ENCODE measurements around the gene UCN3. TPM values are rescaled to one million over a fixed set of nuclear protein-coding genes. Genes with fewer than 3 reads are reported as not detected.
"Not testable (repeated sequence)": the region's sequence is repeated elsewhere in the genome, so short reads cannot be mapped to it uniquely, and the experiment has no call there.

UCN3 gene
- polyA plus RNA-seq, 4 donors: 1.1 to 3.3 (median 2.2) TPM

DNA sequence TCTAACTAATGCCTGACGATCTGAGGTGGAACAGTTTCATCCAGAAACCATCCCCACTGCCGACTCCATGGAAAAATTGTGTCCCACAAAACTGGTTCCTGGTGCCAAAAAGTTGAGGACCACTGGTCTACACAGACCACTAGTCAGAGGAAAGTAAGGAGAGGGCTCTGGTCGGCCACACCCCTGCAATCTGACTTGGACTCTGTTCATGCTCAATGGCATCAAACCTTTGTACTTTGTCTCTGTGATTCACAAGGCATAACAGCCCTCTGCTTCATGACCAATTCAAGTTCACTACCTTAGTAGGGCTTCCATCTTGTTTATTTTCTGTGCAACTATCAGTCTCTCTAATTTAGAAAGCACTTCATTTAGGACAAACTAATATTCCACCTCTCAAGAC, 38.0 kb downstream of the UCN3 start:
- no peak for DNase-seq (ENCODE audit: low read depth in 4 of 4, low spot score in 2 of 4)

- no peak for DNase-seq (ENCODE audit: low read depth in 4 of 4, low spot score in 2 of 4)
Measured at GRCh38 chr10:5404208-5405041, 39.7 kb downstream of the UCN3 start, which contains the start of gene TUBAL3. TUBAL3 (minus strand) TSS chr10:5404828; CDS start chr10:5404792, 36 bp downstream.

- DNase-seq (ENCODE audit: low read depth in 4 of 4, low spot score in 2 of 4): no peak
Measured at GRCh38 chr10:5406918-5407317, 42.2 kb downstream of the UCN3 start.

GRCh38 chr10:5410787-5411186, 46.0 kb downstream of the UCN3 start:
- DNase-seq (ENCODE audit: low read depth in 4 of 4, low spot score in 2 of 4): not testable (repeated sequence)

DNA sequence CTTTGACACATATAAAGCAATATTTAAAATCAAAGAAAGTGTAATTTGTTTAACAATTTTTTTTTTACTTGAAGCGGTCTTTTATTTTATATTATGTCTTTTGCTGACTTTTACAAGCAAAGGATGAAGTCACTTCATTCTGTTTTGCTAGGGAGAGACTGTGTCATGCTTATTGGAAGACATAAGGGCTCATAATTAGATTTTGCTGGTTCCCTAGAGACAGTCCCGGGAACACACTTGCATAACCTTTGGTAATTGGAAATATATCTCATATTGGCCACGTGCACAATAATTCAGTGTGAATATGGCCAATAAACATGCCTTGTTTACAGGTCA, 47.1 kb downstream of the UCN3 start:
- DNase-seq (ENCODE audit: low read depth in 4 of 4, low spot score in 2 of 4): no peak

- peak; percentile 70 to 82 (median 78) for DNase-seq (ENCODE audit: low read depth in 4 of 4, low spot score in 2 of 4)
Measured at GRCh38 chr10:5412277-5412941, 47.6 kb downstream of the UCN3 start, which contains the start of gene NET1. NET1 (plus strand) TSS chr10:5412557; CDS start chr10:5412693, 136 bp downstream.

- no peak for DNase-seq (ENCODE audit: low read depth in 4 of 4, low spot score in 2 of 4)
Measured at GRCh38 chr10:5413012-5413938, 48.5 kb downstream of the UCN3 start.

- no peak for DNase-seq (ENCODE audit: low read depth in 4 of 4, low spot score in 2 of 4)
Measured at GRCh38 chr10:5416981-5417380, 52.2 kb downstream of the UCN3 start.

DNA sequence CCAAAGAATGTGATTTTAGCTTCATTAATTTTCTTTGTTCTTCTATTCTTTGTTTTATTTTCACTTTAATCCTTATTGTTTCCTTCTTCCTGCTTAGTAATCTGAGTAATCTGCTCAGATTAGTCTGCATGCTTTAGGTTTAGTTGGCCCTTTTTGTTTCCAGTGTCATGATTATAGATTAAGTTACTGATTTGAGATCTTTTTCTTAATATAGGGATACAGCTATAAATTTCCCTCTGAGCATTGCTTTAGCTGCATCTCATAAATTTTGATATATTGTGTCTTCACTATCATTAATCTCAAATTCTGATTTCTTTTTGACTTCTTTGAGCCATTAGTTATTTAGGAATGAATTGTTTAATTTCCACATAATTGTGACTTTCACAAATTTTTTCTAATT, 53.8 kb downstream of the UCN3 start:
- DNase-seq (ENCODE audit: low read depth in 4 of 4, low spot score in 2 of 4): no peak

GRCh38 chr10:5419466-5420094, 54.8 kb downstream of the UCN3 start:
- no peak for DNase-seq (ENCODE audit: low read depth in 4 of 4, low spot score in 2 of 4)

GRCh38 chr10:5423771-5424170, 59.0 kb downstream of the UCN3 start:
- DNase-seq (ENCODE audit: low read depth in 4 of 4, low spot score in 2 of 4): no peak

Other genes with a start within 250 kb of the UCN3 start
- gene AKR1C8, start 179.8 kb upstream of the UCN3 start, polyA plus RNA-seq (ENCODE audit: insufficient read length in 4 of 4): under 1 TPM; 0.16 to 0.43 (median 0.25) TPM
- not detected for gene AKR1C4, start 168.1 kb upstream of the UCN3 start, polyA plus RNA-seq (ENCODE audit: insufficient read length in 4 of 4)
- gene TUBAL3, start 39.9 kb downstream of the UCN3 start, polyA plus RNA-seq (ENCODE audit: insufficient read length in 4 of 4): under 1 TPM; 0.22 to 0.59 (median 0.31) TPM
- gene NET1, start 47.6 kb downstream of the UCN3 start, polyA plus RNA-seq (ENCODE audit: insufficient read length in 4 of 4): 100 to 1,000 TPM; 112 to 137 (median 130) TPM
- not detected for gene CALML5, start 134.6 kb downstream of the UCN3 start, polyA plus RNA-seq (ENCODE audit: insufficient read length in 4 of 4)
- under 1 TPM in 1 of 4 donors, not detected in 3; 0.08 TPM for gene CALML3, start 160.0 kb downstream of the UCN3 start, polyA plus RNA-seq (ENCODE audit: insufficient read length in 4 of 4)